ENCODE data around the gene RMDN2. TPM values are rescaled to one million over a fixed set of nuclear protein-coding genes. Genes with fewer than 3 reads are reported as not detected.
"Not testable (repeated sequence)": the region's sequence is repeated elsewhere in the genome, so short reads cannot be mapped to it uniquely, and the experiment has no call there.

The RMDN2 gene
- polyA plus RNA-seq, 1 donor, result 14.5 TPM

DNA sequence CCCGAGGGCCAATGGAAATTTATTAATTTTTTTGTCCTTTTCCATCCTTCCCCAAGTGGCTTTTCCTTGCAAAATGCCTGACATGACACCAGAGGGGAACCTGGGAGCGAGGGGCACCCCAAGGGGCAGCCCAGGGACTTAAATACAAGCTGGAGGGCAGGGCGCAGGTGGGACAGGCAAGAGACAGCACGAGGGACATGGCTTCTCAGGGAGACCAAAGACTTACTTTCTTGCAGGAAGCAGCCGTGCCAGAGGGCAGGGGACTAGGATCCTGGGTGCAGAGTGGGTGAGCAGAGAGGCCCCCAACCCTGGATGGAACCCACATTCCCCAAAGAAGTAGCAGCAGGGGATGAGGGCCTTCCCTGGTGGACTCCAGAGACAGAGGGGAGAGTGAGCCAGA is 5.3 kb downstream of the RMDN2 start:
- not testable (repeated sequence) for DNase-seq

DNA sequence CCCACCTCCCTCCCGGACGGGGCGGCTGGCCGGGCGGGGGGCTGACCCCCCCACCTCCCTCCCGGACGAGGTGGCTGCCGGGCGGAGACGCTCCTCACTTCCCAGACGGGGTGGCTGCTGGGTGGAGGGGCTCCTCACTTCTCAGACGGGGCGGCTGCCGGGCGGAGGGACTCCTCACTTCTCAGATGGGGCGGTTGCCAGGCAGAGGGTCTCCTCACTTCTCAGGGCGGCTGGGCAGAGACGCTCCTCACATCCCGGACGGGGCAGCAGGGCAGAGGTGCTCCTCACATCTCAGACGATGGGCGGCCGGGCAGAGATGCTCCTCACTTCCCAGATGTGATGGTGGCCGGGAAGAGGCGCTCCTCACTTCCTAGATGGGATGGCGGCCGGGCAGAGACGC is 7.8 kb downstream of the RMDN2 start:
- DNase-seq, result not testable (repeated sequence)

DNA sequence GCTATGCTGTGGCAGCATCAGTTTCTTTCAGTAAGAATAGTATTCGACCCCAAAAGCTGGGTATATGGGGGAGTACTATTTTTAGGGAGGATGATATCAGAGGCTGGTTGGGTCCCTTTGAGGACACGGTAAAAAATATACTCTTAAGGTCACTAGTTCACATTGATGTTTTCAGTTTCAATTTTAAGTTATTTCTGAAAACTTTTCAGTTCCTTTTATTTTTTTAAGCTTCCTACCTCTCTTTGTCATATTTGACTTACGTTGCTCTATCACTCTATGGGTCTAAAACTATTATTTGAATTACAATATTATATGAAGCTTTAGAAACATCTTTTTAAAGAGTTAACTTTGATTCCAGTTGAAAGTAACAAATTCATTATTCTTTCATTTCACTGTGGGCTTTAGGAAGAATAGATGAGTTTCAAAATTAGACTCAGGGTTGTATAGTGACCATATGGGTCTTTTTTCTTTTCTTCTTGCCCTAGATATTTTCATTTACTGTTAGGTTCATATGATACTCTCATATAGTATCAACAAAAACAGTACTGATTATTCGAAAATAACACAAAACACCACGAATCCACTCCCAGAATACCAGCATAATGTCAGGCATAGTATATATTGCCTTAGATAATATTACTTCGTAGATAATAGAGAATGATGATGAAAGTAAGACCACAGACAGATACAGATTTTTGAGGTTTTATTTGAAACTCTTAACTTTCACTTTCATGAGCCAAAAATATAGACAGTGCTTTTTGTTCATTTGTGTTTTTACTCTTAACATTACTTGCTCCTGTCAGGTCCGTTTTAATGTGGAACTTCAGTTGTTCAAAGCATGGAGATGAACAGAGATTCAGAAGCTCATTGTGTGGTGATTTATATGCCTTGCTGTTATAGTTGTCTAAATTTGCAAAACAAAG is 9.8 kb downstream of the RMDN2 start:
- no peak for DNase-seq

DNA sequence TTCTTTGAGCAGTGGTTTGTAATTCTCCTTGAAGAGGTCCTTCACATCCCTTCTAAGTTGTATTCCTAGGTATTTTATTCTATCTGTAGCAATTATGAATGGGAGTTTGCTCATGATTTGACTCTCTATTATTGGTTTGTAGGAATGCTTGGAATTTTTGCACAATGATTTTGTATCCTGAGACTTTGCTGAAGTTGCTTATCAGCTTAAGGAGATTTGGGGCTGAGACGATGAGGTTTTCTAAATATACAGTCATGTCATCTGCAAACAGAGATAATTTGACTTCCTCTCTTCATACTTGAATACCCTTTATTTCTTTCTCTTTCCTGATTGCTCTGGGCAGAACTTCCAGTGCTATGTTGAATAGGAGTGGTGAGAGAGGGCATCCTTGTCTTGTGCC is 12.5 kb downstream of the RMDN2 start:
- DNase-seq, result not testable (repeated sequence)

DNA sequence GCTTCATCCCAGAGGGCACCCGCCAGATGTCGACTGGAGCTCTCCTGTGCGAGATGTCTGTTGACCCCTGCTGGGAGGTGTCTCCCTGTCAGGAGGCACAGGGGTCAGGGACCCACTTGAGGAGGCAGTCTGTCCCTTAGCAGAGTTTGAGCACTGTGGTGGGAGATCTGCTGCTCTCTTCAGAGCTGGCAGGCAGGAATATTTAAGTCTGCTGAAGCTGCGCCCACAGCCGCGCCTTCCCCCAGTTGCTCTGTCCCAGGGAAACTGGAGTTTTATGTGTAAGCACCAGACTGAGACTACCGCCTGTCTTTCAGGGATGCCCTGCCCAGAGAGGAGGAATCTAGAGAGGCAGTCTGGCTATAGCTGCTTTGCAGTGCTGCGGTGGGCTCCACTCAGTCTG is 16.2 kb downstream of the RMDN2 start:
- not testable (repeated sequence) for DNase-seq

DNA sequence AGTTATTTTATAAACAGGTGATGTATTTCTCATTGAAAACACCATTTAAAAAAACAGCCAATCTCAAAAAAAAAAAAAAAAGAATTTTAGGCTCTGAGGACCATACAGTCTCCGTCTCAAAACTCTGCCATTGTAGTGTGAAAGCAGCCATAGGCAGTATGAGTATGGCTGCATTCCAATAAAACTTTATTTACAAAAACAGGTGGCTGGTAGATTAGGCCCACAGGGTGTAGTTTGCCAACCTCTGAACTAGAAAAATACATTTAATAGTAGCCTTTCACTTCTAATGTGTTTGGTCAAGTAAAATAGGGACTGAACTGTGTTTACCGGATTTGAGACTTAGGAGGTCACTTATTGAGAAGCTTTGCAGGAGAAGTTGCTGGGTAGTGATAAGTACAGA is 19.2 kb downstream of the RMDN2 start:
- no peak for DNase-seq

DNA sequence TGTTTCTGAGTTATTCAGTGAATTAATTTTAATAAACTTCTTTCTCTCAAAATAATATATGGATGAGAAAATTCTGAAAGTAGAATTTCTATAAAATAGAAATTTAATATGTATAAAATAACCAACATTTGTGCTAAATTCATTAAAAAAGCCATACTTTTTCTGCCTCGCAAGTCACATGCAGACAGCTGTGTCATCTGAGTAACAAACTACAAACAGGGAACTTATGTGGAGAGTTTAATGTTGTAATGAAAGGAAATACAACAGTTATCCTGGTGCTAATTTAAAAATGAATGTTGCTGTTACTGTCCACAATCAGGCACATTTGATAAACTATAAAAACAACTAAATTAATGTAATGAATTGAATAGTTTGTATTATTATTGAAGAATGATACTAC is 22.2 kb downstream of the RMDN2 start:
- DNase-seq, result no peak

DNA sequence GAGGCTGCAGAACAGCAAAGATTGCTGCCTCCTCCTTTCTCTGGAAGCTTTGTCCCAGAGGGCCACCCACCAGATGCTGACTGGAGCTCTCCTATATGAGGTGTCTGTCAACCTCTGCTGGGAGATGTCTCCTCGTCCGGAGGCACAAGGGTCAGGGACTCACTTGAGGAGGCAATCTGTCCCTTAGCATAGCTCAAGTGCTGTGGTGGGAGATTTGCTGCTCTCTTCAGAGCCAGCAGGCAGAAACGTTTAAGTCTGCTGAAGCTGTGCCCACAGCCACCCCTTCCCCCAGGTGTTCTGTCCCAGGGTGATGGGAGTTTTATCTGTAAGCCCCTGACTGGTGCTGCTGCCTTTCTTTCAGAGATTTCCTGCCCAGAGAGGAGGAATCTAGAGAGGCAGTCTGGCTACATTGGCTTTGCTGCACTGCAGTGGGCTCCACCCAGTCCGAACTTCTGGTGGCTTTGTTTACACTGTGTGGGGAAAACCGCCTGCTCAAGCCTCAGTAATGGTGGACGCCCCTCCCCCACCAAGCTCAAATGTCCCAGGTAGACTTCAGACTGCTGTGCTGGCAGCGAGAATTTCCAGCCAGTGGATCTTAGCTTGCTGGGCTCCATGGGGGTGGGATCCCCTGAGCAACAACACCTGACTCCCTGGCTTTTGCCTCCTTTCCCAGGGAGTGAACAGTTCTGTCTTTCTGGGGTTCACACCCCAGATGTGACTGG is 37.1 kb downstream of the RMDN2 start:
- not testable (repeated sequence) for DNase-seq

DNA sequence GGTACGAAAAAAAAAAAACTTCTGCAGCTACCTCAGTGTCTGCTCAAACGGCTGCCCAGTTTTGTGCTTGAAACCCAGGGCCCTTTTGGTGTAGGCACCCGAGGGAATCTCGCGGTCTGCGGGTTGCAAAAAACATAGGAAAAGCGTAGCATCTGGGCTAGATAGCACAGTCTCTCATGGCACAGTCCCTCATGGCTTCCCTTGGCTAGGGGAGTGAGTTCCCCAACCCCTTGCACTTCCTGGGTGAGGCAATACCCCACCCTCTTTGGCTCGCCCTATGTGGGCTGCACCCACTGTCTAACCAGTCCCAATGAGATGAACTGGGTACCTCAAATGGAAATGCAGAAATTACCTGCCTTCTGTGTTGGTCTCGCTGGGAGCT is 37.6 kb downstream of the RMDN2 start:
- not testable (repeated sequence) for DNase-seq

DNA sequence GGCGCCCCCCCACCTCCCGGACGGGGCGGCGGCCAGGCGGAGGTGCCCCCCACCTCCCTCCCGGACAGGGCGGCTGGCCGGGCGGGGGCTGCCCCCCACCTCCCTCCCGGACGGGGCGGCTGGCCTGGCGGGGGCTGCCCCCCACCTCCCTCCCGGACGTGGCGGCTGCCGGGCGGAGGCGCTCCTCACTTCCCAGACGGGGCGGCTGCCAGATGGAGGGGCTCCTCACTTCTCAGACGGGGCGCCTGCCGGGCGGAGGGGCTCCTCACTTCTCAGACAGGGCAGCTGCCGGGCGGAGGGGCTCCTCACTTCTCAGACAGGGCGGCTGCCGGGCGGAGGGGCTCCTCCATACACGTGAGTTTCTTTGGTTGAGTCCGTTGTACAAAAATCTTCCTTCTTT is 38.8 kb downstream of the RMDN2 start:
- not testable (repeated sequence) for DNase-seq

DNA sequence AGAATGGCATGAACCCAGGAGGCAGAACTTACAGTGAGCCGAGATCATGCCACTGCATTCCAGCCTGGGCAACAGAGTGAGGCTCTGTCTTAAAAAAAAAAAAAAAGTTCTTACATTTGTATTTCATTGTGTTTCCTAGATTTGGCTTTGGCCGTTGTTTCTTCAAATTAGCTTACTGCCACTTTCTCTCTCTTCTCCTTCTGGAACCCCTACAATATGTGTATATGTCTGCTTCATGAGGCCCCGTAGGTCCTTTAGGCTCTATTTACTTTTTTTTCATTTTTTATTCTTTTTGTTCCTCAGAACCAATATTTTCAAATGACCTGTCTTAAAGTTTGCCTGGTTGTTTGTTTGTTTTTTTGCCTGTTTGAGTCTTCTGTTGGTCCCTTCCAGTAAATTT is 41.2 kb downstream of the RMDN2 start:
- no peak for DNase-seq

DNA sequence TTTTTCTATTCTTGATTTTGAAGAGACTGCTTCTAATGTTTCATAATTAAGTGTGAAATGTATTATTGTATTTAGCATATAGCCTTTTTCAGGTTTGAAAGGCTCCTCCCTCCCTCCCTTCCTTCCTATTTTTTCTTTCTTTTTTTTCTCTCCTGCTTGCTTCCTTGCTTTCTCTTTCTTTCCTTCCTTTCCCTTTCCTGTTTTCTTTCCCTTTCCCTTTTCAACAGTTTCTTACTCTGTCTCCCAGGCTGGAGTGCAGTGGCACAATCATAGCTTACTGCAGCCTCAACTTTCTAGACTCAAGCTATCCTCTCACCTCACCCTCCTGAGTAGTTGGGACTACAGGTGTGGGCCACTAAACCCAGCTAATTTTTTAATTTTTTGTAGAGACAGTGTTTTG is 44.6 kb downstream of the RMDN2 start:
- DNase-seq, result no peak

DNA sequence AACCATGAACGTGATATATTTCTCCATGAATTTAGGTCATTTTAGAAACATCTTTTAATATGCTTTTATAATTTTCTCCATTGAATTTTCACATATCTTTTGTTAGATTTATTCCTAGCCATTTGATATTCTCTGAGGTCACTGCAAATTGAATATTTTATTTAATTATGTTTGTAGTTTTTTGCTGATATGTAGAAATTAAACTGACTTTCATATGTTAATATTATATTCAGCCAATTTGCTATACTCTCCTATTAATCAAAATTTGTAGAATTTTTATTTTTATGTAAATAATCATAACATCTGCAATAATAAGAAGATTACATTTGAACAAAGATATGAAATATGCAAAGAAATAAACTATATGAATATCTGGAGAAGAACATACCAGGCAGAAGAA is 46.9 kb downstream of the RMDN2 start:
- no peak for DNase-seq

DNA sequence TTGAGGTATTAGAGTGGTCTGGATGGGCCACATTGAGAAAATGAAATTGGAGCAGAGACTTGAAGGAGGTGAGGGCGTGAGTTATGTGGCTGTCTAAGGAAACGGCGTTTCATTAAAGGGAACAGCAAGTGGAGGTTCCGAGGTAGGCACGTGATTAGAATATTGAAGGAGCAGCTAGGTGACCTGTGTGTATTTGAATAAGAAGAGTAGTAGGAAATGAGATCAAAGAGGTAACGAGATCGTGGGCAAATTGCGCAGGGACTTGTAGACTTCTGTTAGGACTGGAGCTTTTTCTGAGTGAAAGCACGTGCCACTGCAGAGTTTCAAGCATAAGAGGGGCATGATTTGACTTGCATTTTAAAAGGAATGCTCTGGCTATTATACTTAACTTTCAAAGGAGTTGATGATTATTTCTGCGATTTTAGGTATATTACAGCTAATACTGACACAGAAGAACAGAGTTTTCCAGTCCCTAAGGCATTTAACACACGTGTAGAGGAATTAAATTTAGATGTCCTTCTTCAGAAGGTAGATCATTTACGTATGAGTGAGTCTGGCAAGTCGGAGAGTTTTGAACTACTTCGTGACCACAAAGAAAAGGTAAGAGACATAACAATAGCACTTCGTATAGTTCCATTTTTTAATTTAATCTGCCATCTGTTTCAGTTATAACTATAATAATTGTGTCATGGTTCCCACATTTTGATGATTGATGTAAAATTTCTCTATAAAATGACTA is 48.7 kb downstream of the RMDN2 start:
- no peak for DNase-seq

DNA sequence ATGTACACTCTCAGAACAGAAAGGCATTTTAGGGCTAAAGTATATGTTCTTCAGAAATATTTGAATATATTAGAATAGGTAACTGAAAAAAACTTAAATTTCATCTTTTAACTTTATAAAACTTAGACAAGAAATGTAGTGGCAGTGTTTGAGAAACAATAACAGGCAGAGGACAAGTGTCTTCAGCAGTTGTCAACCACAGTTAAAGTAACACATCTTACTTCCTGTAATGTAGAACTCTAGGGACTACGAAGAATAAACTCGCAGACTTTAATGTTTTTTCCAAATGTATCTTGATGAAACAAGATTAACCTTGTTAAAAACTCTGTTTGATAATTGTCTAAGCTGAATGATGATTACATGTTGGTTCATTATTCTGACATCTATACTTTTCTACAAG is 50.7 kb downstream of the RMDN2 start:
- no peak for DNase-seq

DNA sequence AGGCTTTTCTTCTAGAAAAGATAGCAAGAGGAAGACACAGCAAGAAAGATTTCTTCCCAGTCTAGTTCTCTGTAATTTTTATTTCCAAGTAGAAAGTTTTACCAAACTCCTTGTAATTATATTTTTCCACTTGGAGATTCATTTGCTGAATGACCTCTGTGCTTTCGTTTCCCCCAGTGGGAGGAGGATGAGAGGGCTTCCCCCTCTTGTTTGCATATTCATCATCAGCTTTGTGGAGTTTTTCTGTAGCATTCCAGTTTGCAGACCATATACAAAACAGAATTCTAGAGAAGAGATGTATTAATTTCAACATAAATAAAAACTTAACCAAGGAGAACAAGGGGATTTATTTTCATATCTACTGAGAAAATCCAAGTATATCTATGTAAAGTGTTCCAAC is 51.3 kb downstream of the RMDN2 start:
- no peak for DNase-seq

DNA sequence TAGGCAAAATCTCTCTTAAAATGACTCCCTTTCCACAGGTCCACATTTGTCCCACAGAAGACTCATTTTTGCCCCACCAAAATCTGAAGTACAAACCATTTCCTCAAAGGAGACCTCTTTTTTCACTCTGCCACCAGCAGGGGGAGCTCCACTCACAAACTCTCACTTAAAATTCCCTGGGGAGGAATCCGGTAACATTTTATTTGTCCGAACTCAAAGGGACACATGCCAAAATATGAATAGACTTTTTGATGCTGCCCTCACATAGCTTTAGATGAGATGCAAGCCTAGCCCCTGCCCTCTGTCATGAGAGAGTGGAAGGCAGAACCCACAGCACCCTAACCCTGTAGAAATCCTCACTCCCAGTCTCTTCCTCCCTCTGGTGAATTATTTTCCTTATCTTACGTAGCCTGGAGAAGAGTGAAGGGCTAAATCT is 57.1 kb downstream of the RMDN2 start:
- peak; percentile 78 for DNase-seq

DNA sequence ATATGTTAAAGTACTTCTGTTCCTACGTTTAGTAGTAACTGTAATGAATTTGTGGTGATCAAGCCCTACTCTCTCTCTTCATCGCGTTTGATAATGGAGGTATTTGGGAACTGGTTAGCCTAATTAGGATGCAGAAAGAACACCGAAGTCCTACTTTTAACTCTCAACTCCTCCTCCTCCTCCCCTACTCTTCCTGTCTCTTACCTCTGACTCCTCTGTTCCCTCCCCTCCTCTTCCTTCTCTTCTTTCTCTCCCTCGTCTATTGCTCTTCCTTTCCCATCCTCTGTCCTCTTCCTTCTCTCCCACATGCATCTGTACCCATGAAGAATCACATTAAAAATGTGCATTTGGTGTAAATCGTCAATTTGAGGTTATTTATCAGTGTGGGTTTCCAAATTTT is 57.8 kb downstream of the RMDN2 start:
- no peak for DNase-seq

DNA sequence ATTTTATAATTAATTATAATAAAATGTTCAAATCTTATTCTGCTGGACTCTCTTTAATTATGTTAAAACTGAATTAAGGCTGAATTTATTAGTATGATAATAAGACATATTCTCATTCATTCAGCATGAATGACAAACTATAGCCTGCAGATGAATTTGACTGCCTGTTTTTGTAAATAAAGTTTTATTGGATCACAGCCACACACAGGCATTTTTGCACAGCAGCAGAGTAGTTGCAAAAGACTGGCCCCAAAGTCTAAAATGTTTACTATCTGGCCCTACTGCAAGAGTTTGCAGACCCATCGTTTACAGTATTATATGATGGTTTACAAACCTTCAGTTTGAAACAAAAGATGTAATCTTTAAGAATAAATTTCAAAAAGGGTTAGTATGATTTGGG is 58.6 kb downstream of the RMDN2 start:
- no peak for DNase-seq

DNA sequence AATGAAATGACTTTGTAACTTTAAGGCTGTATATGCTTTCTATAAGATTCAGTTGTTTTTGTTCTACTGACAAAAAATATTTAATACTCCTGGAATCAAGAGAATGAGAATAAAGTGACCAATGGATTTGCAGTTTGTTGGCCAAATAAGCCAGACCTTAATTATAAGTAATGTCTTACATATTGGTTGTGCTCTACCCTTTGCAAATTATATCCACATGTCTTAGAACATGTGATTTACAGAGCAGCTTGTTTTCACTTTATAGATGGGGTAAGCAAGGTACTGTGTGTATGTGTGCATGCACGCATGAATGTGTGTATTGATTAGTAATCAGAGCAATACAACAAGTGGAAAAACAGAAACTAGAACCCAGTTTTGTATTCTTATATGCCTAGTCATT is 59.1 kb downstream of the RMDN2 start:
- DNase-seq, result no peak

DNA sequence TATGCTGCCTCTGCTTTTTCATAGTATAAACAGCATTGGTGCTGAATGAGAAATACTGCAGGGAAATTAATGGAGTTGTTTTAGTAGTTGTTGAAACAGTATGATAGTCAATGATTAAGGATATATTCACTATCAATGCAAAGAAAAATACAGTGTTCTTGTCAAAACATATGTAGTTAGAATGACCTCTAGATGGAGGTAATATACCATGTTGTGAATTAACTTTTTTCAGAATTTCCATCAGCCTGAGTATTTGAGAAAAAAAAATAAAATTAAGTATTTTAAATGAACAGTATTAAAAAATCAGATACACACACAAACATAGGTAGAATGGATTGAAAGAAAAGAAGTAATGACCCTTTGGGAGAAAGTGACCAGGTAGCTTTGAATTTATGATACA is 59.5 kb downstream of the RMDN2 start:
- DNase-seq, result no peak

DNA sequence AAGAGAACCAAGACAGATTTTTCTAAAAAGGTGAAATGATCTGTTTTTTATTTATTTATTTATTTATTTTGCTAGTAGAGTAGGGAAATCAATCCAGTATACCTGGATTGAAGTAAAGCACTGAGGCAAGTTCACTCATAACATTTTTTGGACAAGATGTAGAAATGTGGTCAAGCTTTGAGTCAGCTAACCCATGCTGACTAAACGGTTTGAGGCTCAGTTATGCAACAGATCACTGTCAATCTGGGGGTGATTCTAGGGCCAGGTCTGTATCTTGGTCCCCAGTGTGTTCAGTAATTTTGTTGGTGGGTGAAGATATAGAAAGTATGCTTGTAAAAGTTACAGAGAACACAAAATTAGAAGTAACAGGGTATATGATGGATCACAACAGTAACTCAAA is 60.2 kb downstream of the RMDN2 start:
- DNase-seq, result no peak

Data from left kidney (tissue), 2 donors.